SK-N-SH treated with all-trans-retinoic acid at 6 μM for 48 hours (cell line): ENCODE results near the gene COL6A2.

ENCODE experiments used
- ATAC-seq: fragments of 200-7000 bp; cut with Tn5 transposase; 3 replicates; pipeline ENCODE4 v1.9.1; 2020; ENCODE audit warnings: mild to moderate bottlenecking, moderate library complexity
- ARNTL ChIP-seq: fragments of 450-650 bp; formaldehyde crosslinking; IDR thresholded peaks from 2 replicates; pipeline ENCODE4 v1.5.0; 2020; ENCODE audit warnings: low read depth, mild to moderate bottlenecking, moderate library complexity, borderline replicate concordance
- BACH2 ChIP-seq: fragments of 250-450 bp; sonication (Bioruptor Pico); IDR thresholded peaks from 2 replicates; pipeline ENCODE4 v1.9.0; 2021; ENCODE audit warnings: mild to moderate bottlenecking, borderline replicate concordance
- CSDC2 ChIP-seq: fragments of 250-450 bp; sonication (Bioruptor Pico); IDR thresholded peaks from 2 replicates; pipeline ENCODE4 v1.5.0; 2020; ENCODE audit warnings: mild to moderate bottlenecking, moderate library complexity
- ESRRG ChIP-seq: fragments of 250-450 bp; sonication (Bioruptor Pico); IDR thresholded peaks from 2 replicates; pipeline ENCODE4 v1.6.1; 2021; ENCODE audit warnings: mild to moderate bottlenecking
- GLIS3 ChIP-seq: fragments of 250-450 bp; sonication (Bioruptor Pico); IDR thresholded peaks from 2 replicates; pipeline ENCODE4 v1.5.0; 2020; ENCODE audit warnings: mild to moderate bottlenecking, moderate library complexity
- ISL1 ChIP-seq: fragments of 250-450 bp; sonication (Bioruptor Pico); IDR thresholded peaks from 2 replicates; pipeline ENCODE4 v2.1.2; 2022; ENCODE audit warnings: mild to moderate bottlenecking, moderate library complexity
- OSR1 ChIP-seq: fragments of 250-450 bp; sonication (Bioruptor Pico); IDR thresholded peaks from 2 replicates; pipeline ENCODE4 v1.8.0; 2022; ENCODE audit warnings: moderate library complexity, mild to moderate bottlenecking, inconsistent platforms
- PPARA ChIP-seq: fragments of 250-450 bp; sonication (Bioruptor Pico); IDR thresholded peaks from 2 replicates; pipeline ENCODE4 v1.5.0; 2020; ENCODE audit warnings: mild to moderate bottlenecking, borderline replicate concordance
- SNAI2 ChIP-seq: fragments of 250-450 bp; sonication (Bioruptor Pico); IDR thresholded peaks from 2 replicates; pipeline ENCODE4 v1.5.0; 2020; ENCODE audit warnings: mild to moderate bottlenecking, moderate library complexity
- TCF4 ChIP-seq: fragments of 250-450 bp; sonication (Bioruptor Pico); IDR thresholded peaks from 2 replicates; pipeline ENCODE4 v1.8.0; 2021; ENCODE audit warnings: mild to moderate bottlenecking, moderate library complexity, borderline replicate concordance
- ZC3H10 ChIP-seq: fragments of 250-450 bp; sonication (Bioruptor Pico); IDR thresholded peaks from 2 replicates; pipeline ENCODE4 v1.5.1; 2021; ENCODE audit warnings: mild to moderate bottlenecking, moderate library complexity
- ZFP3 ChIP-seq: fragments of 250-450 bp; sonication (Bioruptor Pico); IDR thresholded peaks from 2 replicates; pipeline ENCODE4 v1.5.0; 2020; ENCODE audit warnings: mild to moderate bottlenecking, moderate library complexity
- ZFP30 ChIP-seq: fragments of 450-650 bp; formaldehyde crosslinking; IDR thresholded peaks from 2 replicates; pipeline ENCODE4 v1.5.0; 2022; ENCODE audit warnings: mild to moderate bottlenecking, moderate library complexity
- ZNF8 ChIP-seq: fragments of 450-650 bp; formaldehyde crosslinking; IDR thresholded peaks from 2 replicates; pipeline ENCODE4 v1.5.0; 2020; ENCODE audit warnings: mild to moderate bottlenecking, moderate library complexity
- TF ChIP-seq, protein P1 (sequence below): fragments of 250-450 bp; sonication (Bioruptor Pico); IDR thresholded peaks from 2 replicates; pipeline ENCODE4 v1.5.0; 2020; ENCODE audit warnings: mild to moderate bottlenecking, moderate library complexity
- TF ChIP-seq, protein P2 (sequence below): fragments of 250-450 bp; sonication (Bioruptor Pico); IDR thresholded peaks from 2 replicates; pipeline ENCODE4 v1.5.1; 2021; ENCODE audit warnings: mild to moderate bottlenecking, moderate library complexity
- TF ChIP-seq, protein P3 (sequence below): fragments of 250-450 bp; sonication (Bioruptor Pico); IDR thresholded peaks from 2 replicates; pipeline ENCODE4 v1.5.1; 2020; ENCODE audit warnings: low read depth, mild to moderate bottlenecking, moderate library complexity
- TF ChIP-seq, protein P4 (sequence below): fragments of 250-450 bp; sonication (Bioruptor Pico); IDR thresholded peaks from 2 replicates; pipeline ENCODE4 v1.8.0; 2020; ENCODE audit warnings: mild to moderate bottlenecking, moderate library complexity, borderline replicate concordance

COL6A2 gene

DNA sequence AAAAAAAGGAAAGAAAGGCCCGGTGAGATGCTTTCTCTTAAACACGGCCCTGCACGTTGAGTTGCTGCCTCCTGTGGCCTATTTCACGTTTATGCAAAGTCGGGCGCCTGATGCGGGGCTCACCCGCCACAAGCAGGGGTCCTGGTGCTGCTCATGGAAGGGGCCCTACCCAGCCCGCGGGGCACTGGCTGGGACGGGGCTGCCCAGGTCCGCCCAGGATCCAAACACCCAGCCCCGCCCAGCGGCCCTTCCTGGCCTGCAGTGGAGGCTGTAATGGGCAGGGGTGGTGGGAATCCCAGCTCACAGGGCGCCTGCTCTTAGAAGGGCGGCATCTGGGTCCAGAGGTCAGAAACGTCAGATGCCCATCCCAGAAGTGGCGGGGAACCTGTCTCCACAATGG, 1.6 kb downstream of the COL6A2 start:
- TF ChIP-seq SNAI2 (CRISPR knock-in tag) (no peak), ISL1 (CRISPR knock-in tag) (no peak), ESRRG (CRISPR knock-in tag) (no peak), ZFP30 (CRISPR knock-in tag) (no peak), ZNF8 (CRISPR knock-in tag) (no peak), ARNTL (CRISPR knock-in tag) (no peak), BACH2 (CRISPR knock-in tag) (no peak), TCF4 (CRISPR knock-in tag) (no peak), OSR1 (CRISPR knock-in tag) (no peak)
- TF ChIP-seq, protein P1, sequence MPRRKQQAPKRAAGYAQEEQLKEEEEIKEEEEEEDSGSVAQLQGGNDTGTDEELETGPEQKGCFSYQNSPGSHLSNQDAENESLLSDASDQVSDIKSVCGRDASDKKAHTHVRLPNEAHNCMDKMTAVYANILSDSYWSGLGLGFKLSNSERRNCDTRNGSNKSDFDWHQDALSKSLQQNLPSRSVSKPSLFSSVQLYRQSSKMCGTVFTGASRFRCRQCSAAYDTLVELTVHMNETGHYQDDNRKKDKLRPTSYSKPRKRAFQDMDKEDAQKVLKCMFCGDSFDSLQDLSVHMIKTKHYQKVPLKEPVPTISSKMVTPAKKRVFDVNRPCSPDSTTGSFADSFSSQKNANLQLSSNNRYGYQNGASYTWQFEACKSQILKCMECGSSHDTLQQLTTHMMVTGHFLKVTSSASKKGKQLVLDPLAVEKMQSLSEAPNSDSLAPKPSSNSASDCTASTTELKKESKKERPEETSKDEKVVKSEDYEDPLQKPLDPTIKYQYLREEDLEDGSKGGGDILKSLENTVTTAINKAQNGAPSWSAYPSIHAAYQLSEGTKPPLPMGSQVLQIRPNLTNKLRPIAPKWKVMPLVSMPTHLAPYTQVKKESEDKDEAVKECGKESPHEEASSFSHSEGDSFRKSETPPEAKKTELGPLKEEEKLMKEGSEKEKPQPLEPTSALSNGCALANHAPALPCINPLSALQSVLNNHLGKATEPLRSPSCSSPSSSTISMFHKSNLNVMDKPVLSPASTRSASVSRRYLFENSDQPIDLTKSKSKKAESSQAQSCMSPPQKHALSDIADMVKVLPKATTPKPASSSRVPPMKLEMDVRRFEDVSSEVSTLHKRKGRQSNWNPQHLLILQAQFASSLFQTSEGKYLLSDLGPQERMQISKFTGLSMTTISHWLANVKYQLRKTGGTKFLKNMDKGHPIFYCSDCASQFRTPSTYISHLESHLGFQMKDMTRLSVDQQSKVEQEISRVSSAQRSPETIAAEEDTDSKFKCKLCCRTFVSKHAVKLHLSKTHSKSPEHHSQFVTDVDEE (CRISPR knock-in tag): no peak
- TF ChIP-seq, protein P2, sequence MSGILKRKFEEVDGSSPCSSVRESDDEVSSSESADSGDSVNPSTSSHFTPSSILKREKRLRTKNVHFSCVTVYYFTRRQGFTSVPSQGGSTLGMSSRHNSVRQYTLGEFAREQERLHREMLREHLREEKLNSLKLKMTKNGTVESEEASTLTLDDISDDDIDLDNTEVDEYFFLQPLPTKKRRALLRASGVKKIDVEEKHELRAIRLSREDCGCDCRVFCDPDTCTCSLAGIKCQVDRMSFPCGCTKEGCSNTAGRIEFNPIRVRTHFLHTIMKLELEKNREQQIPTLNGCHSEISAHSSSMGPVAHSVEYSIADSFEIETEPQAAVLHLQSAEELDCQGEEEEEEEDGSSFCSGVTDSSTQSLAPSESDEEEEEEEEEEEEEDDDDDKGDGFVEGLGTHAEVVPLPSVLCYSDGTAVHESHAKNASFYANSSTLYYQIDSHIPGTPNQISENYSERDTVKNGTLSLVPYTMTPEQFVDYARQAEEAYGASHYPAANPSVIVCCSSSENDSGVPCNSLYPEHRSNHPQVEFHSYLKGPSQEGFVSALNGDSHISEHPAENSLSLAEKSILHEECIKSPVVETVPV (CRISPR knock-in tag): no peak
- TF ChIP-seq, all 23 proteins: peak for 0
- no peak for ATAC-seq

DNA sequence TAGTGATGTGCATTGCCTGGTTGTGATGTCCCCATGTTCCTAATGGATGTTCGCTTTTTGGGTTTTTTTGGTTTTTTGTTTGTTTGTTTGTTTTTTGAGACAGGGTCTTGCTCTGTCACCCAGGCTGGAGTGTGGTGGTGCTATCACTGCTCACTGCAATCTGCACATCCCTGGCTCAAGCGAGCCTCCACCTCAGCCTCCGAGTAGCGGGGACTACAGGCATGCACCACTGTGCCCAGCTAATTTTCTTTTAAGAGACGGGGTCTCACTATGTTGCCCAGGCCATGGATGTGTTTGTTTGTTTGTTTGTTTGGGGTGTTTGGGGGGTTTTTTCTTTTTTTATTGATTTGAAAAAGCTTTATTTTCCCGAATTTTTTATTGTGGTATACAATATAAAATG, 2.1 kb downstream of the COL6A2 start:
- TF ChIP-seq ESRRG (CRISPR knock-in tag) (no peak), ARNTL (CRISPR knock-in tag) (no peak), PPARA (CRISPR knock-in tag) (no peak), BACH2 (CRISPR knock-in tag) (no peak), ZC3H10 (CRISPR knock-in tag) (no peak), ZNF8 (CRISPR knock-in tag) (no peak), ISL1 (CRISPR knock-in tag) (no peak), ZFP3 (CRISPR knock-in tag) (no peak), SNAI2 (CRISPR knock-in tag) (no peak), TCF4 (CRISPR knock-in tag) (no peak), GLIS3 (CRISPR knock-in tag) (no peak), CSDC2 (CRISPR knock-in tag) (no peak)
- TF ChIP-seq, protein P2 (CRISPR knock-in tag): no peak
- TF ChIP-seq, protein P3, sequence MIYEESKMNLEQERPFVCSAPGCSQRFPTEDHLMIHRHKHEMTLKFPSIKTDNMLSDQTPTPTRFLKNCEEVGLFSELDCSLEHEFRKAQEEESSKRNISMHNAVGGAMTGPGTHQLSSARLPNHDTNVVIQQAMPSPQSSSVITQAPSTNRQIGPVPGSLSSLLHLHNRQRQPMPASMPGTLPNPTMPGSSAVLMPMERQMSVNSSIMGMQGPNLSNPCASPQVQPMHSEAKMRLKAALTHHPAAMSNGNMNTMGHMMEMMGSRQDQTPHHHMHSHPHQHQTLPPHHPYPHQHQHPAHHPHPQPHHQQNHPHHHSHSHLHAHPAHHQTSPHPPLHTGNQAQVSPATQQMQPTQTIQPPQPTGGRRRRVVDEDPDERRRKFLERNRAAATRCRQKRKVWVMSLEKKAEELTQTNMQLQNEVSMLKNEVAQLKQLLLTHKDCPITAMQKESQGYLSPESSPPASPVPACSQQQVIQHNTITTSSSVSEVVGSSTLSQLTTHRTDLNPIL: no peak
- TF ChIP-seq, protein P4, sequence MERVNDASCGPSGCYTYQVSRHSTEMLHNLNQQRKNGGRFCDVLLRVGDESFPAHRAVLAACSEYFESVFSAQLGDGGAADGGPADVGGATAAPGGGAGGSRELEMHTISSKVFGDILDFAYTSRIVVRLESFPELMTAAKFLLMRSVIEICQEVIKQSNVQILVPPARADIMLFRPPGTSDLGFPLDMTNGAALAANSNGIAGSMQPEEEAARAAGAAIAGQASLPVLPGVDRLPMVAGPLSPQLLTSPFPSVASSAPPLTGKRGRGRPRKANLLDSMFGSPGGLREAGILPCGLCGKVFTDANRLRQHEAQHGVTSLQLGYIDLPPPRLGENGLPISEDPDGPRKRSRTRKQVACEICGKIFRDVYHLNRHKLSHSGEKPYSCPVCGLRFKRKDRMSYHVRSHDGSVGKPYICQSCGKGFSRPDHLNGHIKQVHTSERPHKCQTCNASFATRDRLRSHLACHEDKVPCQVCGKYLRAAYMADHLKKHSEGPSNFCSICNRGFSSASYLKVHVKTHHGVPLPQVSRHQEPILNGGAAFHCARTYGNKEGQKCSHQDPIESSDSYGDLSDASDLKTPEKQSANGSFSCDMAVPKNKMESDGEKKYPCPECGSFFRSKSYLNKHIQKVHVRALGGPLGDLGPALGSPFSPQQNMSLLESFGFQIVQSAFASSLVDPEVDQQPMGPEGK: no peak
- TF ChIP-seq, protein P1 (CRISPR knock-in tag): no peak
- ATAC-seq: no peak
